ENCODE data around the gene MYL10.

DNA sequence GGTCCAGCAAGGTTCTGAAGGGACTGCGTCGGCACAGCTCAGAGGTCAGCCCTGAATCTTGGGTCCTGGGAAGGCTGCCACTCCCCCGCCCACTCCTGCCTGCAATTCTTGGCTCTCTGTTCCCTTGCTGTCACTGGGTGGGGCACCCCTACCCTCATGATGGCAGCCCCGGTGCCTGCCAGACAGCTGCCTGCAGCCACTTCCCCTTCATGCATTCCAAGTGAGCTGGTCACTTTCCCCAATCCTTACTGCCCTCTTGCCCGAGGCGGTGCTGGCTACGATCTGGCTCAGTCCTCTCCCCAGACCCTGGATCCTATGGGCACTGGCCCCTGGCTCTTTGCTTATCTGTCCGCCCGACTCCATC, 14.2 kb downstream of the MYL10 start:
- TF ChIP-seq CTCF (IDR thresholded peaks at IDR 0.05 in 4 of 5, conservative IDR thresholded peaks at IDR 0.05 in 1 of 5) (no peak), POLR2A (IDR thresholded peaks at IDR 0.05) (no peak)
